HG03060 (cell line): ENCODE data around the gene BRAP.
"Not testable (repeated sequence)": the region's sequence is repeated elsewhere in the genome, so short reads cannot be mapped to it uniquely, and the experiment has no call there.

Source experiments
- ATAC-seq: cut with Tn5 transposase; IDR thresholded peaks from one replicate; pipeline ENCODE4 v1.9.1; 2021; ENCODE audit warnings: low read depth, moderate number of reproducible peaks; ENCODE audit not compliant: unreplicated experiment

Gene BRAP

DNA sequence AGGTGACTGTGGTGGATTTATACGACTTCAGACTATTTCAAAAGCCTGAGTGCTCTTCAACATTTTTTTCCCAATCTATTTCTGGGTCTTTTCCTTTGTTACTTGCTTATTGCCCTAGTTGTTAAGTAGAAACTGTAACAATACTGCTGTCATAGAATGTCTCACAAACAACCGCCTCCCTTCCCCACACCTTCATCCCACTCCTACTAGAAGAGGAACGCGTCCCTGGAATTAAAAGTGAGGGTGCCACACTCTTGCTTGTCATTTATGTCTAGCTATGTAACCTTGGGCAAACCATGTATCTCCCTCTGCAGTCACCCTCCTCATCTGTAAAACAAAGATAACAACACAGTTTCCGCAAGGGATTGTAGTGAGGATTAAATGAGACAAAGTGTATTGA lies 8.6 kb downstream of the BRAP start:
- ATAC-seq: no peak

DNA sequence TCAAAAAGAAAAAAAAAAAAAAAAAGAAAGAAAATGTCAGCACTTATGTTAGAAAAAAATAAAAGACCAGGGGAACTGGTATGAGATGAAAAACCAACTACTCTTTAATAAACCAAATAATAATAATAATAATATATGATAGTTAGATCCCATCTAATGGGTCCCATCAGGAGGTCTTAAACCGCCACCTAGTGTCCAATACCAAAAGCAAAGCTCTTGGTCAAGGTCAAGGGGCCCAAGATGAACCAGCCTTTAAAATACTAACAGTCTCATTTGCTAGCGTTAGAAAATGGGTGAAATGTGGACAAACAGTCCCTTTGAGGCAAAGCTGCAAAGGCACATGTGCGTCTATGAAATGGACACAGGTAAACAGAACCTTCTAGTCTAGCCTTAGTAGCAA lies 12.3 kb downstream of the BRAP start:
- no peak for ATAC-seq

DNA sequence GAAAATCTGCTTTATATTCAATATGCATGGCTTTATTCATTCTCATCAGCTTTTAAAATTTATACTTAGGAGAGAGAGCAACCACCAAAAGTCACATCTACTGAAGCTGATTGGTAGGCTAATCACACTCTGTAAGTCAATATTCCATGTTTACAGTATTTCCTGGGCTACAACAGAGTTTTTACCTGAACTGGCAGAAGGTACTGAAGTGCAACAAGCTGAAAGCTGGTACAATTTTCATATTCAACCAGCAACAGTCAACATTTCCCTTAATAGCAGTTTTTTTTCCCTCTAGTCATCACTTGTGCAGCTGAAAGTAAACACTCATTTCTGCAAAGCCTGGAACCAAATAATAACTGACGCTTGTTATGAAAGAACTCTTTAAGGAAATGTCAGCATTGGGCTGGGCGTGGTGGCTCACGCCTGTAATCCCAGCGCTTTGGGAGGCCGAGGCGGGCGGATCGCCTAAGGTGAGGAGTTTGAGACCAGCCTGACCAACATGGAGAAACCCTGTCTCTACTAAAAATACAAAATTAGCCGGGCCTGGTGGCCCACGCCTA lies 12.9 kb downstream of the BRAP start:
- no peak for ATAC-seq

- no peak for ATAC-seq
These were observed 20.5 kb downstream of the BRAP start for GRCh38 chr12:111664961-111665865.

DNA sequence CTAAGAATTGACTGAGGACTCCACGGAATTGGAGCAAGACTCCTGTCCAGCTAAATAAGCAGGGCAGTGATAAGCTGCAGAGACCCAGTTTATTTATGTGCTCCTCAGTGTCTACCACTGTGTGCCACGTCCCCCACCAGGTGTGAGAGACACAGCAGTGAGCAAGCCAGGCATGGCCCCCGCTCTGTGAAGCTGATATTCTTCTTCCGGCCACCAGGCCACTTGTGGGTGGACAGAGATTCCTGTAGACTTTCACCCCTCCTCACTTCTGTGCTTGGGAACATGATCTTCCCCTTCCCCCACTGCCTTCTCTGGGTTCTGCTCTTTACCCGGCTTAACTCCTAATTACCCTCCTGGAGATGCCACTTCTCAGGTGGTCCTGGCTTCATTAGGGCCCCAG lies 21.3 kb downstream of the BRAP start:
- ATAC-seq: no peak

- ATAC-seq: no peak
These were observed 29.7 kb downstream of the BRAP start for GRCh38 chr12:111656016-111656415.

DNA sequence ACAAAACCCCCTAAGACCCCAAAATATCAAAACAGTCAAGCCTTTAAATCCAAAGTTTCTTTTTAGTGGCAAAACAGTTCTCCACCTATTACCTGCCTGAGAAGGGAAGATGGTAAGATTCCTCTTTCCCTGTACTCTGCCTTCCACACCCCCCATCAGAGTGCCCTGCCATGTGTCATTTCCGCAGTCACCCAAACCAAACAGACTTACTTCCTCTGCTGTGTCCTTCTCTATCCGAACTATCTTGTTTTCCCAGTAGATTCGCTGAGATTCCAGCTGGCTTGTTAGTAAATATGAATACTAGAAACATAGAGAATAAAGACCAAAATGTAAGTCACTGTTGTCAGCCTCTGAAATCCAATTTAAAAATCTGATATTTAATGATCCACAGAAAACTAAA lies 30.4 kb downstream of the BRAP start:
- no peak for ATAC-seq

GRCh38 chr12:111653596-111653995 lies 32.2 kb downstream of the BRAP start:
- ATAC-seq: no peak

GRCh38 chr12:111652530-111652929 lies 33.2 kb downstream of the BRAP start:
- not testable (repeated sequence) for ATAC-seq

DNA sequence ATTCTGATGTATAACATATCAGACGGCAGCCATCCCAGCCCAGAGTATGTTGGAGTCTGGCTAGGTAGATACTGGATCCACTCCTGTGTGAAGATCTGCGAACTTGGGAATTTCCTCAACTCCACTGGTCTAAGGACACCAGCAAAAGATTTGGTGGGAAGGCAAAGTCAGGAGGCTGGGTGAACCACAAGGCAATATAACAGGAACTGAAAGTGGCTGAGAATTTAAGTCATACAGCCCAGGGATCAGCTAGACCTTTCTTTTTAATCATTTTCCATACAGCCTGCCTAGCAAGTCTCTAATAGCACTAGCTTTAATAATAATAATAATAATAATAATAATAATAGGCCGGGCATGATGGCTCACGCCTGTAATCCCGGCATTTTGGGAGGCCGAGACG lies 34.8 kb downstream of the BRAP start:
- no peak for ATAC-seq

DNA sequence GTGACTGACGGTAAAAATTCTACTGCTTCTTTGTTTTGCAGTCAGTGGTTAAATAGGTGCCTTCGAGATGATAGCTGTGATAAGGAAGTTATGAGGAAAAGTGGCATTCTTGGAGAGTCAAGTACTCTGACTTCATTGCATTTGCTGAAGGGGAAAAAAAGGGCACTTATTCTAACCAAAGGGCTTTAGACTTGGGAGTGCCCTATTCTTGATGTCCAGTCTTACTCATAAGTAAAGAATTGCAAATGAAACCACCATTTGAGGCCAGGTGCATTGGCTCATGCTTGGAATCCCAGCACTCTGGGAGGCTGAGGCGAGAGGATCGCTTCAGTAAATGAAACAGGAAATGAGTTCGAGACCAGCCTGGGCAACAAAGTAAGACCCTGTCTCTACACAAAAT lies 40.3 kb downstream of the BRAP start:
- no peak for ATAC-seq

DNA sequence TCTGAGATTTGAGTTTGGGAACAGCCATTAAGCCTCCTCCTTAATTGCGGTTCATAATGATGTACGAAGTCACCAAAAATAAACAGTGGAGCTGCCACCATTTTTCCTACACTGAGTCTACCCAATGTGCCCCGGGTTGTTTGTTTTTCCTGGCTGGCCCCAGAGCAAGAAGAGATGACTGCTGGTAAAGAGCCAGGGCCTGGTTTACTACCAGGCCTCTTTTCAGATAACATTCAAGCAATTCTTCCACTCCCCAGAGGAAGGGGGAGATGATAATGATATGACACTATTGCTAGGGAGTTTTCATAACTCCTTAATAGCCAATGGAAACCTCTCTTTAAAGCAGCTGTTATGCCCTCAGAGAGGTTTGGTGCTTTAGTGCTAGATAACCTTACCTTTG lies 42.3 kb downstream of the BRAP start:
- no peak for ATAC-seq

- no peak for ATAC-seq
These were observed 42.9 kb downstream of the BRAP start for GRCh38 chr12:111642681-111643426.

DNA sequence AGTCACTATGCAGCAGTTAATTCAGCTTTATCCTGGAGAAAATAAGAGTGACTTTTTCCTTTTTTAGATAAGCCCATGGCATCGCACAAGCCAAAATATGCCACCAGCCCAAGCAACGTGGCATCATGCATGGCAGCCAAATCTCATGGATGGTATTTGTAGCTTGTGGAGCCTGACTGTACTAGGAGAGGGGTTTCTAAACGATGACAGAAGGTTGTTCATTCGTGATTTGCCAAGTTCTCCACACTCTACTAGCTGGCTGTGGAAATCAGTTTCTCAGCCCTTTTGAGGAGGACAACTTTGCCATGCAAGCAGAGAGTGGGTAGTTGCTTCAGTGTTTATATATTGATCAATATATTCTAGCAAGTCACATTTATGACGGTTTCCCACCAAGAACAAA lies 45.2 kb downstream of the BRAP start:
- no peak for ATAC-seq

- no peak for ATAC-seq
These were observed 47.2 kb downstream of the BRAP start for GRCh38 chr12:111638556-111638955.

GRCh38 chr12:111636209-111636945 lies 49.4 kb downstream of the BRAP start:
- ATAC-seq: no peak

DNA sequence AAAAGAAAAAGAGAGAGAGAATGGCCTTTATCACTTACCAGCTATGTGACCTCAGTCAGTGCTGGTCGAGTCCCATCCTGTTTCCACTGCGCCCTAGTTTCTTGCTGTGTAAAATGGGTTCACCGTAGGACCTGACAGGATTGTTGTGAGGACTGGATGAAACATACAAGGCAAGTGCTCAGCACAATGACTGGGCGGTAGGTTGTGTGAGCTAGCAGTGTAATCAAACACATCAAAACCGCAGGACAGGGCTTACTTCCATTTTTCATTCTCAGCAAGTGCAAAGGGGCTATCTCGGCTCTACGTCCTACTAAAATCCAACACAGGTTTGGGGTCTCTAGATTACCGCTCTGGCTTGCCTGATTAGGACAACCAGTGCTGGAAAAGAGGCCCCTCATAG lies 50.2 kb downstream of the BRAP start:
- ATAC-seq: no peak

- ATAC-seq: no peak
These were observed 57.1 kb downstream of the BRAP start for GRCh38 chr12:111628505-111629260.

DNA sequence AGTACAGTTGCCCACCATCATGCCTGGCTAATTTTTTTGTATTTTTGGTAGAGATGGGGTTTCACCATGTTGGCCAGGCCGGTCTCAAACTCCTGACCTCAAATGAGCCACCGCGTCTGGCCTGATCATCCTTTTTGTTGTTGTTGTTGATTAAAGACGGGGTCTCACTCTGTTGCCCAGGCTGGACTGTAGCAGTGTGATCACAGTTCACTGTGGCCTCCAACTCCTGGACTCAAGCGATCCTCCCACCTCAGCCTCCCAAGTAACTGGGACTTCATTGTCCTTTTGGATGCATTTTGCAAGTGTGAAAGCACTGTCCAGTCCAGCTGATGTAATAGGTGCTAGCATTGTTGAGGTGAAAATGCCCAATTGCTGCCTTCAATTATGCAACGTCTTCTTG lies 59.5 kb downstream of the BRAP start:
- no peak for ATAC-seq

GRCh38 chr12:111624540-111624939 lies 61.2 kb downstream of the BRAP start:
- ATAC-seq: no peak
